Omental fat pad (tissue), 4 donors: ENCODE data around the gene INTS11. TPM values are rescaled to one million over a fixed set of nuclear protein-coding genes. Genes with fewer than 3 reads are reported as not detected.

Source experiments
- ATAC-seq: fragments of 150-250 bp; one replicate; pipeline ENCODE4 v1.9.1; 2016; ENCODE audit warnings: mild to moderate bottlenecking, moderate library complexity; ENCODE audit not compliant: low FRiP score
- DNase-seq: peaks from one replicate; pipeline ENCODE4 v3.0.0-alpha.2; 2019; ENCODE audit warnings: low spot score
- total RNA-seq, 4 donors: library from RNA; depleted of rRNA; stranded (reverse); fragments of >200 nt; gene quantifications; one replicate each; pipeline ENCODE4 v1.1.0, GENCODE V29; 2016
- TF ChIP-seq, protein P1 (sequence below), 3 donors: fragments of 450-650 bp; IDR thresholded peaks; one replicate each; pipeline ENCODE4 v1.5.1; 2016 to 2017; ENCODE audit warnings: antibody characterized with exemption in 3 of 3, mild to moderate bottlenecking in 3 of 3, moderate library complexity in 2 of 3

Gene INTS11
- total RNA-seq, 4 donors from 2014 or later, result 71.9 to 103 (median 86.2) TPM

DNA sequence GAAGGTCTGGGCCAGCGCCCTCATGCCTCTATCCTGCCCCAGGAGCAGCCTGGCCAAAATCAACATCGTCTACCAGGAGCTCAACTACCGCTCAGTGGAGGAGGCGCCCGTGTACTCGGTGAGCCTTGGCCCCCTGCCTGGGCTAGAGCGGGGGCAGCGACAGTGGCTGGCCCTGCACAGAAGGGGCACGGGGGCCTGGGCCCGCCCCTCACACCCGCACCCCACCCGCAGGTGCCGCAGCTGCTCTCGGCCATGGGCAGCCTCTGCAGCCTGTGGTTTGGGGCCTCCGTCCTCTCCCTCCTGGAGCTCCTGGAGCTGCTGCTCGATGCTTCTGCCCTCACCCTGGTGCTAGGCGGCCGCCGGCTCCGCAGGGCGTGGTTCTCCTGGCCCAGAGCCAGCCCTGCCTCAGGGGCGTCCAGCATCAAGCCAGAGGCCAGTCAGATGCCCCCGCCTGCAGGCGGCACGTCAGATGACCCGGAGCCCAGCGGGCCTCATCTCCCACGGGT lies 33.4 kb downstream of the INTS11 start:
- no peak for DNase-seq
- TF ChIP-seq, protein P1, sequence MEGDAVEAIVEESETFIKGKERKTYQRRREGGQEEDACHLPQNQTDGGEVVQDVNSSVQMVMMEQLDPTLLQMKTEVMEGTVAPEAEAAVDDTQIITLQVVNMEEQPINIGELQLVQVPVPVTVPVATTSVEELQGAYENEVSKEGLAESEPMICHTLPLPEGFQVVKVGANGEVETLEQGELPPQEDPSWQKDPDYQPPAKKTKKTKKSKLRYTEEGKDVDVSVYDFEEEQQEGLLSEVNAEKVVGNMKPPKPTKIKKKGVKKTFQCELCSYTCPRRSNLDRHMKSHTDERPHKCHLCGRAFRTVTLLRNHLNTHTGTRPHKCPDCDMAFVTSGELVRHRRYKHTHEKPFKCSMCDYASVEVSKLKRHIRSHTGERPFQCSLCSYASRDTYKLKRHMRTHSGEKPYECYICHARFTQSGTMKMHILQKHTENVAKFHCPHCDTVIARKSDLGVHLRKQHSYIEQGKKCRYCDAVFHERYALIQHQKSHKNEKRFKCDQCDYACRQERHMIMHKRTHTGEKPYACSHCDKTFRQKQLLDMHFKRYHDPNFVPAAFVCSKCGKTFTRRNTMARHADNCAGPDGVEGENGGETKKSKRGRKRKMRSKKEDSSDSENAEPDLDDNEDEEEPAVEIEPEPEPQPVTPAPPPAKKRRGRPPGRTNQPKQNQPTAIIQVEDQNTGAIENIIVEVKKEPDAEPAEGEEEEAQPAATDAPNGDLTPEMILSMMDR (IDR thresholded peaks at IDR 0.05), result no peak
- peak; percentile 31 for ATAC-seq

DNA sequence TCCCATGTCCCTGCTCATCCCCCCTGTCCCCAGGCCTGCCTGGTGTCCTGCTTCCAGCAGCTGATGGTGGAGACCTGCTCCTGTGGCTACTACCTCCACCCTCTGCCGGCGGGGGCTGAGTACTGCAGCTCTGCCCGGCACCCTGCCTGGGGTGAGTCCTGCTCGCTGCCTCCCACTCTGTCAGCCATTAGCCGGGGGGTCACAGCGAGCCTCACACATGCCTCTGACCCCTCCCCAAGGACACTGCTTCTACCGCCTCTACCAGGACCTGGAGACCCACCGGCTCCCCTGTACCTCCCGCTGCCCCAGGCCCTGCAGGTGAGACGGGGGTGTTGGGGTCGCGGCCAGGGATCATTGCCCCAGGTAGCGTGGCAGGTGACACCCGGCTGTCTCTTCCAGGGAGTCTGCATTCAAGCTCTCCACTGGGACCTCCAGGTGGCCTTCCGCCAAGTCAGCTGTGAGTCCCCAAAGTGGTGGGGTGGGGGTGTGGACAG lies 34.2 kb downstream of the INTS11 start:
- DNase-seq (peak; percentile 60), ATAC-seq (peak; percentile 10)
- TF ChIP-seq, protein P1 (IDR thresholded peaks at IDR 0.05), result peak in 1 of 3 donors; percentile 41

DNA sequence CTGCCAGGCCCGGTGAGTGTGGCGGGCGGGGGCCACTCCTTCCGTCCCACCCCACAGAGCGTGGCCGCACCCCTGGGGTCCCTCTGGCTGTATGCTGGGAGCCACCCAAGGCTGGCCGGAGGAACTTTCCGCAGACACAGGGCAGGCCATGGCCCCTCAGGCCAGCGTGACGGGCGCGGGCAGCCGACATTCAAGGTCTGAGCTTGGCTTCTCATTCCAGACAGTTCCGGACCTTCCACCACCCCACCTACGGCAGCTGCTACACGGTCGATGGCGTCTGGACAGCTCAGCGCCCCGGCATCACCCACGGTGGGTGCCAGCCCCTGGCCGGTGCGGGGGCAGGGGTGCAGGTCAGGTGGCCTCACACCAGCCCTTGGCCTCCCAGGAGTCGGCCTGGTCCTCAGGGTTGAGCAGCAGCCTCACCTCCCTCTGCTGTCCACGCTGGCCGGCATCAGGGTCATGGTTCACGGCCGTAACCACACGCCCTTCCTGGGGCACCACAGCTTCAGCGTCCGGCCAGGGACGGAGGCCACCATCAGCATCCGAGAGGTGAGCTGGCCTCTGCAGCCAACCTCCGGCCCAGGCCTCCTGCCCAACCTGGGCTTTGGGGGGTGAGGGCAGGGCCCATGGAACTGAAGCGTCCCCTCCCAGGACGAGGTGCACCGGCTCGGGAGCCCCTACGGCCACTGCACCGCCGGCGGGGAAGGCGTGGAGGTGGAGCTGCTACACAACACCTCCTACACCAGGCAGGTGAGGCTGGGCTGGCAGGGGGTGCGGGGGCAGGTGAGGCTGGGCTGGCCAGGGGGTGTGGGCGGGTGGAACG lies 37.0 kb downstream of the INTS11 start:
- no peak for DNase-seq
- TF ChIP-seq, protein P1 (IDR thresholded peaks at IDR 0.05), result no peak

DNA sequence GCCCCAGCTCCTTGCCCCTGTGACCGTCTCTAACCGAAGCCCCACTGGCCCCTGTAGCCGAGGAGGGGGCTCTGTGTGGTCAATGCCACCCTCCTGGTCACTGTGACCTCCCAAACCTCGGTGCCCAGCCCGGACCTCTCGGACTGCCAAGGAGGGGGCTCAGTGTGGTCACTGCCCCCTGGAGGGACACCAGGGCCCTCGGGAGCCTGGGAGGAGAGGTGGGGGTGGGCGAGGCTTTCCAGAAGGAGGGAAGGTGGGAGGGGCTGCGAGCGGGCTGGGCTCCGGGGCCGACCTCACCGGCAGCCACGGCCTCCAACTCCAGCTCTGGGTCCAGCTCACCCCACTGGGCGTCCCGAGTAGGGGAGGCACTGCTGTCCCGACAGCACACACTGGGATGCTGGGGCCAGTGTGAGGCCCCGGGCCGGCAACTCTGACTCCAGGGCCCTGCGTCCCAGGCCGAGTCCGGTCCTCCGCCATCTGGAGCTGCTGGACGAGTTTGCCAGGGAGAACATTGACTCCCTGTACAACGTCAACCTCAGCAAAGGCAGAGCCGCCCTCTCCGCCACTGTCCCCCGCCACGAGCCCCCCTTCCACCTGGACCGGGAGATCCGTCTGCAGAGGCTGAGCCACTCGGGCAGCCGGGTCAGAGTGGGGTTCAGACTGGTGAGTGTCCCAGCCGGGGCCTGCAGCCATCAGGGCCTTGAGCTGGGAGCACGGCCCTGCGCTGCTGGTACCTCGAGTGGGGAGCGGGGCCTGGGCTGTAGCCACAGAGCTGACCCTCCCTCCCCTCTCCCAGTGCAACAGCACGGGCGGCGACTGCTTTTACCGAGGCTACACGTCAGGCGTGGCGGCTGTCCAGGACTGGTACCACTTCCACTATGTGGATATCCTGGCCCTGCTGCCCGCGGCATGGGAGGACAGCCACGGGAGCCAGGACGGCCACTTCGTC lies 37.9 kb downstream of the INTS11 start:
- TF ChIP-seq, protein P1 (IDR thresholded peaks at IDR 0.05), result no peak
- ATAC-seq (no peak), DNase-seq (no peak)

More for the DNA sequence above, 37.0 kb downstream of the INTS11 start:
- no peak for ATAC-seq

DNA sequence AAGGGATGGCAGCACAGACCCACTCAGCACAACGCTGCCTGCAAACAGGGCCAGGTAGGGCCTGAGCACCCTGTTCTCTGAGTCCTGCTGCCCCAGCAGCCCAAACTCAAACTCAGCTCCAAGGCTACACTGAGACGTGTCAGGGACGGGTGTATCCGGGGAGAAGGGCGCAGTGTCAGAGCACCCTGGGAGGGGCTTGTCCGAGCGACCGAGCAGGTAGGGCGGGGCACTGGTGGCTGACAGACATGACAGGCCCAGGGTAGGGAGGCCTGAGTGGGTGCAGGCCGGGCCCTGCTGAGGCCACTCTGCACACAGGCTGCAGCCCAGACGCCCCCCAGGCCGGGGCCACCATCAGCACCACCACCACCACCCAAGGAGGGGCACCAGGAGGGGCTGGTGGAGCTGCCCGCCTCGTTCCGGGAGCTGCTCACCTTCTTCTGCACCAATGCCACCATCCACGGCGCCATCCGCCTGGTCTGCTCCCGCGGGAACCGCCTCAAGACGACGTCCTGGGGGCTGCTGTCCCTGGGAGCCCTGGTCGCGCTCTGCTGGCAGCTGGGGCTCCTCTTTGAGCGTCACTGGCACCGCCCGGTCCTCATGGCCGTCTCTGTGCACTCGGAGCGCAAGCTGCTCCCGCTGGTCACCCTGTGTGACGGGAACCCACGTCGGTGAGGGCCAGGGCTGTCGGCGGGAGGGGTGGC lies 38.7 kb downstream of the INTS11 start:
- DNase-seq (no peak), ATAC-seq (no peak)
- TF ChIP-seq, protein P1 (IDR thresholded peaks at IDR 0.05), result no peak

DNA sequence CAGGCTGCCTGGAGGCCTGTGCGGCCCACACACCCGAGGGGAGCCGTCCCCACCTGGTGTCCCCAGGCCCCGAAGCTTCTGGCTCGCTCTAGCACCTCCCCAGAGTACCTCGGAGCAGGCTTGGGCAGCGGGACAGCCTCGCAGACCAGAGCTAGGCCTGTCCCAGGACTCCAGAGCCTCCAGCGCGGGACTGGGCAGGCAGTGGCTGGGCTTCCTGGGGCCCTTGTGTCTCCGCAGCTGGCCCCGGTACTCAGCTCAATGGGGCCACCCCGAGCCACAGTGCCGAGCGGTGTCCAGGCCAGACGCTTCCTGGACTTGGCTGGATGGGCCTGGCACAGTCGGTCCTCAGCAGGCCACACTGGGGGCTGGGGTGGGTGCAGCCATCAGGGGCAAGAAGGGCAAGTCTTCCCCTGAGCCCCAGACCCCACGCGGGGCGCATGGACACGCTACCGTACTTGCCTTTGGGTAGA lies 39.3 kb downstream of the INTS11 start:
- no peak for DNase-seq
- TF ChIP-seq, protein P1 (IDR thresholded peaks at IDR 0.05), result no peak

More for the DNA sequence above, 39.3 kb downstream of the INTS11 start:
- ATAC-seq, result peak; percentile 12
